HEK293 (cell line): ENCODE measurements around the gene RNF149.

ENCODE experiments used
- CTCF ChIA-PET: fragments of 350-600 bp; formaldehyde crosslinking; extraction: SDS; loops from one replicate; lab custom pipeline; 2021; ENCODE audit warnings: antibody characterized with exemption; lab: Yijun Ruan, JAX
- POLR2A ChIA-PET: fragments of 300-600 bp; formaldehyde crosslinking; extraction: SDS; loops from one replicate; lab custom pipeline; 2020; ENCODE audit warnings: antibody characterized with exemption, inconsistent platforms; lab: Yijun Ruan, JAX
- H3K27ac ChIP-seq: fragments of 200-500 bp; sonication (Bioruptor generic); 2 replicates; pipeline ENCODE4 v1.5.1; 2014; ENCODE audit warnings: low read depth, low read length, control low read depth, inconsistent platforms; ENCODE audit errors: extremely low read depth
- H3K36me3 ChIP-seq, 2 experiments: fragments of 200-500 bp in 1 of 2; sonication (Bioruptor generic) in 1 of 2; 1 replicate in 1 of 2; 2 replicates in 1 of 2; pipeline ENCODE4 v1.5.1; 2014 to 2017; ENCODE audit warnings: inconsistent platforms in 2 of 2, low read length in 2 of 2; ENCODE audit not compliant: control insufficient read depth in 2 of 2, insufficient read depth in 1 of 2
- H3K4me1 ChIP-seq: fragments of 200-500 bp; sonication (Bioruptor generic); 2 replicates; pipeline ENCODE4 v1.5.1; 2014; ENCODE audit warnings: mild to moderate bottlenecking, low read length, inconsistent platforms; ENCODE audit not compliant: control insufficient read depth, insufficient read depth
- H3K4me3 ChIP-seq: 2 replicates; pipeline ENCODE4 v1.5.1; 2011; ENCODE audit warnings: low read depth, mild to moderate bottlenecking, control low read depth, low read length, moderate library complexity
- H3K9me3 ChIP-seq: fragments of 200-500 bp; sonication (Bioruptor generic); 2 replicates; pipeline ENCODE4 v1.5.1; 2014; ENCODE audit warnings: low read depth, low read length, inconsistent platforms; ENCODE audit not compliant: control insufficient read depth, insufficient read depth
- EGR2 ChIP-seq: fragments of 450-650 bp; formaldehyde crosslinking; IDR thresholded peaks from 2 replicates; pipeline ENCODE4 v1.5.1; 2016; ENCODE audit warnings: low read depth, missing biosample characterization, missing genetic modification characterization
- REST ChIP-seq: fragments of 450-650 bp; formaldehyde crosslinking; IDR thresholded peaks from 2 replicates; pipeline ENCODE4 v1.5.1; 2016; ENCODE audit warnings: missing biosample characterization, missing genetic modification characterization
- SP3 ChIP-seq: fragments of 450-650 bp; formaldehyde crosslinking; IDR thresholded peaks from 2 replicates; pipeline ENCODE4 v1.5.1; 2016; ENCODE audit warnings: missing biosample characterization, missing genetic modification characterization
- ZBTB11 ChIP-seq: fragments of 450-650 bp; formaldehyde crosslinking; conservative IDR thresholded peaks from 2 replicates; pipeline ENCODE4 v1.5.1; 2016; ENCODE audit warnings: low read depth, missing biosample characterization, missing genetic modification characterization
- ZBTB26 ChIP-seq: fragments of 450-650 bp; formaldehyde crosslinking; optimal IDR thresholded peaks from 2 replicates; pipeline ENCODE3; 2016; ENCODE audit warnings: missing biosample characterization, mild to moderate bottlenecking, missing genetic modification characterization
- ZBTB48 ChIP-seq: fragments of 450-650 bp; formaldehyde crosslinking; IDR thresholded peaks from 2 replicates; pipeline ENCODE4 v1.5.1; 2016; ENCODE audit warnings: missing biosample characterization, missing genetic modification characterization
- ZNF148 ChIP-seq: fragments of 450-650 bp; formaldehyde crosslinking; IDR thresholded peaks from 2 replicates; pipeline ENCODE4 v1.5.0; 2017; ENCODE audit warnings: missing biosample characterization, missing genetic modification characterization, borderline replicate concordance
- ZNF391 ChIP-seq: fragments of 450-650 bp; formaldehyde crosslinking; IDR thresholded peaks from 2 replicates; pipeline ENCODE4 v1.5.1; 2016; ENCODE audit warnings: low read depth, missing biosample characterization, missing genetic modification characterization, borderline replicate concordance
- ZNF518A ChIP-seq: fragments of 450-650 bp; formaldehyde crosslinking; conservative IDR thresholded peaks from 2 replicates; pipeline ENCODE4 v1.5.1; 2016; ENCODE audit warnings: low read depth, missing biosample characterization, missing genetic modification characterization
- ZNF571 ChIP-seq: fragments of 450-650 bp; formaldehyde crosslinking; IDR thresholded peaks from 2 replicates; pipeline ENCODE4 v1.5.0; 2017; ENCODE audit warnings: missing biosample characterization, missing genetic modification characterization
- ZNF654 ChIP-seq: fragments of 450-650 bp; formaldehyde crosslinking; IDR thresholded peaks from 2 replicates; pipeline ENCODE4 v1.5.1; 2016; ENCODE audit warnings: low read depth, missing biosample characterization, missing genetic modification characterization
- ZNF777 ChIP-seq: fragments of 450-650 bp; formaldehyde crosslinking; IDR thresholded peaks from 2 replicates; pipeline ENCODE4 v1.5.1; 2017; ENCODE audit warnings: missing biosample characterization, missing genetic modification characterization, borderline replicate concordance
- ZNF843 ChIP-seq: fragments of 450-650 bp; formaldehyde crosslinking; IDR thresholded peaks from 2 replicates; pipeline ENCODE4 v1.5.1; 2016; ENCODE audit warnings: missing biosample characterization, missing genetic modification characterization
- ZSCAN23 ChIP-seq: fragments of 450-650 bp; formaldehyde crosslinking; IDR thresholded peaks from 2 replicates; pipeline ENCODE4 v1.5.1; 2016; ENCODE audit warnings: missing biosample characterization, missing genetic modification characterization
- ZXDB ChIP-seq: fragments of 450-650 bp; formaldehyde crosslinking; IDR thresholded peaks from 2 replicates; pipeline ENCODE4 v1.5.1; 2016; ENCODE audit warnings: missing biosample characterization, missing genetic modification characterization

The RNF149 gene

GRCh38 chr2:101270700-101271259 lies 37.7 kb downstream of the RNF149 start:
- Histone ChIP-seq H3K4me1 (no peaks in the 10 kb centered on the region), H3K4me3 (no peak overlapping the region), H3K27ac (no peak overlapping the region), H3K36me3 (peaks cover 28 to 80% of the 10 kb centered on the region in 2 experiments), H3K9me3 (no peaks in the 10 kb centered on the region)
- TF ChIP-seq SP3 (tag by site-specific recombination) (no peak), EGR2 (no peak), ZNF777 (tag by site-specific recombination) (no peak), REST (tag by site-specific recombination) (no peak), ZNF843 (tag by site-specific recombination) (no peak), ZNF148 (tag by site-specific recombination) (no peak), ZNF391 (tag by site-specific recombination) (no peak), ZBTB26 (tag by site-specific recombination) (no peak)
- CTCF ChIA-PET, result no interaction called here
- POLR2A ChIA-PET, result interaction anchor here (0.6 kb wide), 1 partner anchor 66 kb away, joined by 4 read pairs; no protein-coding TSS in a partner anchor

- Histone ChIP-seq H3K36me3 (peaks cover 39 to 93% of the 10 kb centered on the region in 2 experiments), H3K9me3 (no peaks in the 10 kb centered on the region), H3K27ac (no peak overlapping the region), H3K4me3 (no peak overlapping the region), H3K4me1 (no peaks in the 10 kb centered on the region)
- POLR2A ChIA-PET, result interaction anchor here (1.1 to 1.9 kb wide), 2 partner anchors 15 to 41 kb away, joined by 3 to 4 read pairs; partner anchors contain the start of genes CNOT11 and RNF149
- CTCF ChIA-PET, result no interaction called here
- no peak for TF ChIP-seq ZNF843 (tag by site-specific recombination)
- no peak for TF ChIP-seq ZBTB48 (tag by site-specific recombination)
- no peak for TF ChIP-seq ZNF518A (tag by site-specific recombination)
- TF ChIP-seq ZSCAN23 (tag by site-specific recombination), result no peak
- no peak for TF ChIP-seq ZNF654 (tag by site-specific recombination)
- no peak for TF ChIP-seq ZNF571
- no peak for TF ChIP-seq ZBTB11 (tag by site-specific recombination)
- no peak for TF ChIP-seq ZXDB (tag by site-specific recombination)
Measured at GRCh38 chr2:101267671-101268656, 40.5 kb downstream of the RNF149 start.
